Chondrocyte (in vitro differentiated cells): ENCODE measurements around the gene SERPINE2. TPM values are rescaled to one million over a fixed set of nuclear protein-coding genes. Genes with fewer than 3 reads are reported as not detected.

Experiments used
- DNase-seq: peaks from one replicate; pipeline ENCODE4 v3.0.0; 2021; ENCODE audit warnings: mixed read lengths, low spot score
- H3K27ac Mint-ChIP-seq: one replicate; pipeline ENCODE4 v1.8.0; 2021; ENCODE audit warnings: mild to moderate bottlenecking, moderate library complexity, mixed read lengths; ENCODE audit not compliant: unreplicated experiment
- H3K27me3 Mint-ChIP-seq: 2 replicates; pipeline ENCODE4 v1.8.0; 2021; ENCODE audit warnings: low read depth, mixed read lengths
- H3K36me3 Mint-ChIP-seq: 2 replicates; pipeline ENCODE4 v1.8.0; 2021; ENCODE audit warnings: low read depth, mixed read lengths
- H3K4me1 Mint-ChIP-seq: 2 replicates; pipeline ENCODE4 v1.8.0; 2021; ENCODE audit warnings: low read depth, mild to moderate bottlenecking, mixed read lengths
- H3K4me3 Mint-ChIP-seq: one replicate; pipeline ENCODE4 v1.8.0; 2021; ENCODE audit warnings: mild to moderate bottlenecking, moderate library complexity, mixed read lengths; ENCODE audit not compliant: unreplicated experiment
- H3K9me3 Mint-ChIP-seq: 2 replicates; pipeline ENCODE4 v1.8.0; 2021; ENCODE audit warnings: low read depth, mixed read lengths
- CTCF ChIP-seq: fragments of 200-600 bp; sonication (generic); IDR thresholded peaks from 2 replicates; pipeline ENCODE4 v1.5.0; 2021; ENCODE audit warnings: antibody characterized with exemption, mild to moderate bottlenecking, moderate library complexity
- total RNA-seq: library from RNA; stranded (reverse); gene quantifications from 3 replicates; pipeline ENCODE4 v1.2.1, GENCODE V29; 2021

The SERPINE2 gene
- total RNA-seq, 1 donor from 2014 or later, result 46.9 TPM

- Mint-ChIP-seq H3K27ac (no peak overlapping the region), H3K4me3 (no peak overlapping the region), H3K36me3 (peaks cover 7% of the 10 kb centered on the region), H3K27me3 (no peaks in the 10 kb centered on the region), H3K9me3 (no peaks in the 10 kb centered on the region), H3K4me1 (peaks cover 7% of the 10 kb centered on the region)
- DNase-seq, result no peak
- no peak for TF ChIP-seq CTCF
Observed at GRCh38 chr2:223969315-223969714, 69.8 kb downstream of the SERPINE2 start.

GRCh38 chr2:223967981-223968380 lies 71.1 kb downstream of the SERPINE2 start:
- peaks cover 7% of the 10 kb centered on the region for H3K36me3 Mint-ChIP-seq
- no peak overlapping the region for H3K27ac Mint-ChIP-seq
- H3K9me3 Mint-ChIP-seq, result no peaks in the 10 kb centered on the region
- H3K4me1 Mint-ChIP-seq, result peaks cover 7% of the 10 kb centered on the region
- no peak for TF ChIP-seq CTCF
- H3K27me3 Mint-ChIP-seq, result no peaks in the 10 kb centered on the region
- DNase-seq, result no peak
- no peak overlapping the region for H3K4me3 Mint-ChIP-seq

GRCh38 chr2:223959688-223960087 lies 79.4 kb downstream of the SERPINE2 start:
- no peaks in the 10 kb centered on the region for H3K27me3 Mint-ChIP-seq
- H3K4me1 Mint-ChIP-seq, result peaks cover 54% of the 10 kb centered on the region
- peak overlapping the region; percentile 73 for H3K27ac Mint-ChIP-seq
- peaks cover 7% of the 10 kb centered on the region for H3K36me3 Mint-ChIP-seq
- DNase-seq, result no peak
- no peaks in the 10 kb centered on the region for H3K9me3 Mint-ChIP-seq
- TF ChIP-seq CTCF, result no peak
- peak overlapping the region; percentile 54 for H3K4me3 Mint-ChIP-seq

- TF ChIP-seq CTCF, result no peak
- Mint-ChIP-seq H3K9me3 (no peaks in the 10 kb centered on the region), H3K4me1 (peaks cover 57% of the 10 kb centered on the region), H3K4me3 (peak within 1 kb of the TSS; percentile 98), H3K27me3 (no peaks in the 10 kb centered on the region), H3K27ac (peak within 1 kb of the TSS; percentile 96), H3K36me3 (peaks cover 7% of the 10 kb centered on the region)
- DNase-seq, result peak; percentile 99
Observed at GRCh38 chr2:223957092-223957851, 81.8 kb downstream of the SERPINE2 start, which contains the start of gene MRPL44. TSS of gene MRPL44 (plus strand) at chr2:223957463. CDS start at chr2:223957473, 10 bp downstream.

GRCh38 chr2:223956300-223956699 lies 82.8 kb downstream of the SERPINE2 start:
- Mint-ChIP-seq H3K36me3 (peaks cover 7% of the 10 kb centered on the region), H3K4me1 (peaks cover 48% of the 10 kb centered on the region), H3K4me3 (peak overlapping the region; percentile 98), H3K27ac (peak overlapping the region; percentile 96), H3K27me3 (no peaks in the 10 kb centered on the region), H3K9me3 (no peaks in the 10 kb centered on the region)
- TF ChIP-seq CTCF, result no peak
- no peak for DNase-seq
